GM10847 (cell line): ENCODE data around the gene TOX2.

Source experiments
- POLR2A ChIP-seq: IDR thresholded peaks from 2 replicates; pipeline ENCODE4 v1.6.1; 2011; ENCODE audit not compliant: insufficient read length; ENCODE audit errors: extremely low read depth

Gene TOX2

DNA sequence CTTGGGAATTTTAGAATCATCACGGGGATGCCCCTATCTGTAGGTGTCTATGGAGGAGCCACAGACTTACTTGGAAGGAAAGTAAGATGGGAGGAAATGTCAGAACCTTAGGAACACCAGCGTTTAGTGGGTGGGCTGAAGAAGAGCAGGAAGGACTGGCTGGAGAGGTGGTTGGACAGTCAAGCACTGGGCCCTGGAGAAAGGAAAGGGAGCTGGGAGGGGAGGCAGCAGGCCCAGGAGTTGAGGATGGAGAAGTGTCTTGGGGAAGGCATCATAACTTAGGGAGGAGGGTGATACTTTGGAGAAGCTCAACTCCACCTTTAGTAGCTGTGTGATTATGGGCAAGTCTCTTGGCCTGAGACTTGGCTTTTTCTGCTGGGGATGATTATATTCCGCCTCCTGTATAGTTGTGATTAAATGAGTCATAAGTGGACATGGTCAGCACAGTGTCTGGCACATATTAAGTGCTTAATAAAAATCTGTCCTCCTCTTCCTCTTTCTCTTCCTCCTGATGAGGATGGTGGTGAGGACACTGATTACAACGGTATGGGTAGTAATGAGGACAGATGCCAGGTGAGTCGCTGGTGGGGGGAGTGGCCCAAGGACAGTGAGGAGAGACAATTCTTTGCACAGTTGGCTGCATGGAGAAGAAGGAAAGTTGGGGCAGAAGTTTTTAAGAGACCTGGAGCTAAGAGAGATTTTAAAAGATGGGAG is 125.7 kb downstream of the TOX2 start:
- TF ChIP-seq POLR2A = no peak

DNA sequence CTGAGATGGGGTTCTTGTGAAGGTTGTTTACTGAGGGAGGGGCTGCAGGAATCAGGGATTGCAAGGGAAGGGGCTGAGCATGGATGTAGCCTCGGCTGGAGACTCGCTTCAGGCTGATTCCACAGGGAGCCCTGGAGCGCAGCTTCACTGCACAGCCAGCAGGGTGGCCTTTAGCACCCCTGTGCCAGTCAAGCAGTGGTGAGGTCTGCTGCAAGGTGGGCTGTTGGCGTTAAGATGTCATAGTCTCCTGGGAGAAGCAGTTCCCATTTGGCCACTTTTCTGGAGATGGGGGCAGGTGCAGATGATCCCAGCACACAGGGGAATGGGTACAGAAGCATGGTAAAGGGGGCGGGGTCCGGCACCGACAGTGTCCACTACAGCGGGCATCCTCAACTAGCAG is 126.3 kb downstream of the TOX2 start:
- no peak for TF ChIP-seq POLR2A

DNA sequence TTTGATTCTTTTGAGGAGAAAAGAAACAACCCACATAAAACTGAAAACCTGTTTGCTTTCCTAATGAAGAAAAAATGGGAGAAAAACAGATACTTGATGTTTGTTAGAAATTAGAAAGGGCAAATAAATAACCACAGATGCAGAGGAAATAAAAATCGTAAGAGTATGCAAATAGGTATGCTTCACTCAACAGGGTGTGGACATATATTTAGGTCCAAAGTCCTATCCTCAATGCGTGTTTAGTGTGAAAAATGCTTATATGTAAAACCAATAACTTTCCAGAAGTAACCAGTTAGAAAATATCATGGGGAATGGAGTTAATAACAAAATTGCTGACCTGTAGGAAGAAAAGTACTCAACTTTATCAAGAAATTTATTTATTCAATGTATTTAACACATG is 135.7 kb downstream of the TOX2 start:
- no peak for TF ChIP-seq POLR2A

DNA sequence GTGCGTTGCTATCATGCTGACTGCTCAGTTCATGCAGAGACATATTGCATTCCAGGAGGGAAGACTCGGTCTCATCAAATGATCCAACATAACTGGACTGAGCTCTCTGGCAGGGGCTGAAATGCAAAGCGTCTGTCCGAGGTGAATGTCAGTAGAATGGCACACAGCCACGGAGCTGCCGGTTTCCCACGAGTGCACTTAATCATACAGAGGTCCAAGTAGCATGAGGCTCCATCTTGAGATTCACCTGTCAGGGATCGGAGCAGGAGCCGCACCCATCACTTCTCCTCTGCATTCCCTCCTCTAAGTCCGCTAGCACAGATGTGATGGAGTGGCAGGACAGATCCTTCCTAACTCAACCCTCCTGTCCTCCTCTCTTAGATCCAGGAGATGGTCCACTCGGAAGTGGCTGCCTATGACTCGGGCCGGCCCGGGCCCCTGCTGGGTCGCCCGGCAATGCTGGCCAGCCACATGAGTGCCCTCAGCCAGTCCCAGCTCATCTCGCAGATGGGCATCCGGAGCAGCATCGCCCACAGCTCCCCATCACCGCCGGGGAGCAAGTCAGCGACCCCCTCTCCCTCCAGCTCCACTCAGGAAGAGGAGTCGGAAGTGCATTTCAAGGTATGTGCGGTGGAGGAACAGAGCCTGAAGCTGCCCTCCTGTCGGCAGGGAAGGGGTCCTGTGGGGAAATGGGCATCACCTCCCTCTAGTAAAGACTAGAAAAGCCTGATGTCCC is 136.4 kb downstream of the TOX2 start:
- no peak for TF ChIP-seq POLR2A

DNA sequence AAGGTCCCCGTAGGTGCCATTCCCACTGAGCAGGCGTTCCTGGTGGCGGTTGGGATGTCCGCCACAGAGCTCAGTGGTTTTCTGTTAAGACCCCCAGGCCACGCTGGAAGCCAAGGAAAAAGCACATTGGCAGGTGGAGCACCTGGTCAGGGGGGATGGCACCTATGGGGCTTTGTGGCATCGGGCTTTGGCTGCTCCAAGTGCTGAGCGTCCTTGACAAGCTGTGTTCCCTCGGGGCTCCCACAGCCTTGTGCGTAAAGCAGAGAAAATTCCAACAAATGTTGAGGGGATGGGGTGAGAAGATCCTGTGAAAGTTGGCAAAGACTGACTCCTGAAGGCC is 137.0 kb downstream of the TOX2 start:
- no peak for TF ChIP-seq POLR2A

DNA sequence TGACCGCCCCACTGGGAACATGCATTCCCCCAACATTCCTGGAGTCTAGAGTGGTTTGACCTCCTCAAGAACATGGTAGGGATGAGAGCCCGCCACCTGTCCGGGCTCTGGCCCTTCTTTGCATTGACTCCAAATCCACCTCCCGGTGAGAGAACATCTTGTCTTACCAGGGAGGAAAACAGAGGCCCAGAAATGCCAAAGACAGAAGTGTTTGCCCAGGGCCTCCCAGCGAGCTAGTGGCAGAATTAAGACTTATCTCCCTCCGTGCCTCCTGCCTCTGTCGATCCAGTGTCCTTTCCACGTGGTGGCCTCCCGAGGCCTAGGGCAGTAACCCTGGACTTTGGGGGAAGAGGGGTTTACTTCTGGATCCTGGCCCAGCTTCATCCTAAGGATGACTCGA is 137.5 kb downstream of the TOX2 start:
- no peak for TF ChIP-seq POLR2A

DNA sequence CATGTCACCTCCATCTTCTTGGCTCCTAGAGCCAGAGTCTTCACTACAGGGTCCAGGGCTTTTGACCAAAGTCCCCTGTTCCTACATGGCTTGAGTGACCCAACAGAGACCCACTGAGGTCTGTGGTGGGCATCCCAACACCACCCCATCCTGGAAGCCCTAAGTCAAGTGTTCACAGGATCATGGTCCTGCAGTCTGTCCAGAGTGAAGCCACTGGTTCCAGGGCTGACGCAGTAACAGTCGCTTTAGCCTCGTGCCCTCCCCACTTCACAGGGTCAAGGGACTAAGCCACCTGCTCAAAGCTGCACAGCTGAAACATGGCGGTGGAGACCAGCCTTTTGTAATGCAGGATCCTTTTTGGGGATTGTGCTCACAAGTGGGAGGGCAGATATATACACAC is 138.4 kb downstream of the TOX2 start:
- no peak for TF ChIP-seq POLR2A

DNA sequence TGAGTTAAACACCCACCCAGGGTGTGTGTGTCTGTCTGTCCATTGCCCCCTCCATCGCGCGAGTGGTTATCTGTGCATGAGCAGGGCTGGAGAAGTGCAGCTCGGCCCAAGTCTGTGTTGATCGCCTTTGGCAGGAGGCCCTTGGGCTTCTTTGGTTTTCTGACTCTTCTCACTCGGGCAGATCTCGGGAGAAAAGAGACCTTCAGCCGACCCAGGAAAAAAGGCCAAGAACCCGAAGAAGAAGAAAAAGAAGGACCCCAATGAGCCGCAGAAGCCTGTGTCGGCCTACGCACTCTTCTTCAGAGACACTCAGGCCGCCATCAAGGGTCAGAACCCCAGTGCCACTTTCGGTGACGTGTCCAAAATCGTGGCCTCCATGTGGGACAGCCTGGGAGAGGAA is 139.5 kb downstream of the TOX2 start:
- TF ChIP-seq POLR2A = no peak

DNA sequence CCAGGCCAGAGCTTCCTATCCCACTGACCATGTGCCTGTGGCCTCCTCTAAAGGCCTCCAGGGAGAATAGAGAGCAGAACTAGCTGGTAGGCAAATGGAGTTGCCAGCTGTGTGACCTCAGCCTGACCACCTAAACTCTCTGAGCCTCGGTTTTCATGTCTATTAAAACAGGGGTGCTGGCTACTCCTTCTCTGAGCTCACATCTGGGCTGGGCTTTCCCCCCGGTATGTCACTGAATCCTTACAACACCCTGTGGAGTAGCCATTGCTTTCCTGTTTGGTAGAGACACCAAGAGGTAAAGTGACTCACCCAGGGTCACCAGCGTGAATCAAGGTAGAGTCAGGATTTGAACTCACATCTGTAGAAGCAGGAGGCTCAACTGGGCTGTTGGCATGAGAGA is 140.2 kb downstream of the TOX2 start:
- no peak for TF ChIP-seq POLR2A

DNA sequence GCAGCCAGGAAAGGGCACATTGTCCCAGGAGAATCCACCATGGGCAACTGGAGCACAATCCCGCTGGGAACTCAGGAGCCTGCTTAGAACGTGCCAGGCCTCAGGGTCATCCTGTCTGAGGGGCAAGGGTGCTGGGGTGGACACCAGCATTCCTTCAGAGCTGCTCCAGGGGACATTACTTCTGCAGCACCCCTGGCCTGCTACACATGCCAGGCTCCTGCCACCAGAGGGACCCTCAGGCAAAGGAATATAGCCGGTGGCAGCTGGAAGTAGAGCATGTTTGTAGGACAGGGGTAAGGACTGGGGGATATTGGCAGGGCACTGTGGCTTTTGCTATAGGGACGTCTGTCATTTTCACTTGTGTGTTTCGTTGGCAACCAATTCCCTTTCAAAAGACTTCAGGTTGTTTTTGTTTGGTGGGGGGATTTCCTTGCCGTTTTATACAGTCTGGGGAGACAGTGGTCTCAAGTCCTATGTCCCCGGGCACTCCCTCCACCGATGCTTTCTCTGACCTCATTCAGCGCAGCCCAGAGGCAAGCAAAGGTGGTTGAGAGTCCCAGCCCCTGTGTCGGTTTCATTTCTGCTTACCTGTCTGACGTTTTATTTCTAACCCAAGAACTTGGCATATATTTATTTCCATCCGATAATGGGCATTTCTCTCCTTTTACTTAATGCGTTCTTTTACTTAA is 141.5 kb downstream of the TOX2 start:
- no peak for TF ChIP-seq POLR2A

DNA sequence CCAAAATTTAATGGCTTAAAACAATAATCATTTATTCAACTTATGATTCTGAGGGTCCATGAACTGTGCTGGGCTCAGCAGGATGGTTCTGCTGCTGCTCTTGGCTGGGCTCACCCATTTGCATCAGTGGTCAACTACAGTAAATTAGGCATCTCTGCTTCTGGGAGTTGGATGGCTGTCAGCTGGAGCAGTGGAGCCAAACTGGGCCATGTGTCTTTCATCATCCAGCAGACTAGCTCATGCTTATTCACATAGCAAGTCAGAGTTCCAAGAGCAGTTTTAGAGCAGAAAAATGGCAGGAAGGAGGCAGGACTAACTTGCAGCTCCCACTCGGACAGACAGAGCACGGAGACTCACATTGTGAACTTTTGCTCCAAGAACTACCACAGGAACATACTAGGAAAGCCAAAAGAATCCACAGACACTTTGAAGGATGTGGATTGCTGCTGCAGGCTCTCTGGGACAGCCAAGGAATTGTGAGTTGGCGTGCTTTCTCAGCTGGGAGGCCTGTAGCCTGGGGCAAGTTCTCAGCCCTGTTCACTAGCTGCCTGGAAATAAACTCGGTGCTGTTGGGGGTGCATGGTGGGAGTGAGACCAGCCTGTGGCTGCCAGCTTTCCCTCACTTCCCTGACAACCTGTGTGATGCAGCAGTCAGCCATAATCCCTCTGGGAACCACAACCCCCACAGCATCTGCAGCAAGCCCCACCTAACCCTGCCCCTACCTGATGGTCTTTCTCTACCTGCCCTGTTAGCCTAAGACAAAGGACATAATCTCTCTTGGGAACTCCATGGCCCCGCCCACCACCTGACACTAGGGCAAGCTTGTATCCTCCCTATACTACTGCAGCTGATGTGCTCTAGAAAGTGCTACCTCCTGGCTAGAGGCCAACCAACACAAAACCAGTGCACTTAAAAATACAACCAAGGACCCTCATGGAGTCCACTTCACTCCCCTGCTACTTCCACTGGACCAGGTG is 143.3 kb downstream of the TOX2 start:
- TF ChIP-seq POLR2A = no peak

DNA sequence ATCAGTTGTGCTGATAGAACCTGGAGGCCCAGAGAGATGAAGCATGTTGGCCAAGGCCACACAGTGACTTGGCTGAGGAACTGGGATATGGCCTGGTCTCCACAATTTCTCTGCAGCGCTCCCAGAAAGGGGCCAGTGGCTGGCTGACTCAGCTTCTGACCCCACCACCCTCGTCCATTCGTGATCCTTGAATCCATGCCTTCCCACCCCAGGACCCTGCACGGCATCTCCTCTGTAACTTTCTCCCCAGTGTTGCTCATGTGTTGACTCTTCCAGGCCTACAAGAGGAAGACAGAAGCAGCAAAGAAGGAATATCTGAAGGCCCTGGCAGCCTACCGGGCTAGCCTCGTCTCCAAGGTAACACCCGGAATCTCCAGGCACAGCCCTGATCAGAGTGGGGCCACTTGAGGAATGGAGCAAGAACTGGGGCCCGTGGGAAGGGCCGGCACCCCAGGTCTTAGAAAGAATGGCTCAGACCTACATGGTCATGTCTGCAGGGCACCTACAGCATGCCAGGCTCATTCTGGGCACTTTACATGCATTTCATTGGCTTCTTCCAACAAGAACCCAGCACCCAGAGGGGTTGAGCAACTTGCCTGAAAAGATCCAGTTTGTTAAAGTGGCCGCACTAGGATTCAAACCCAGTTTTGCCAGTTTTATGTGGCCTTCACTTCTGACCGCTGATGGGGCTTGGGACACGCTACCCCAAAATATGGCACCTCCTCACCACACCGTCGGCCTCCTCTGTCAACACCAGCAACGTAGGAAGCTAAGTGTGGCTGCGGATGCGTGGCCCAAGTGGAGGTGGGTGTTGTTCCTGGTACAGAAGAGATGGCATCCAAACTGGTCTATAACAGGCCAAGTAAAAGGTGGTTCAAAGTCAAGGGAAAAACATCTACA is 150.1 kb downstream of the TOX2 start:
- no peak for TF ChIP-seq POLR2A

DNA sequence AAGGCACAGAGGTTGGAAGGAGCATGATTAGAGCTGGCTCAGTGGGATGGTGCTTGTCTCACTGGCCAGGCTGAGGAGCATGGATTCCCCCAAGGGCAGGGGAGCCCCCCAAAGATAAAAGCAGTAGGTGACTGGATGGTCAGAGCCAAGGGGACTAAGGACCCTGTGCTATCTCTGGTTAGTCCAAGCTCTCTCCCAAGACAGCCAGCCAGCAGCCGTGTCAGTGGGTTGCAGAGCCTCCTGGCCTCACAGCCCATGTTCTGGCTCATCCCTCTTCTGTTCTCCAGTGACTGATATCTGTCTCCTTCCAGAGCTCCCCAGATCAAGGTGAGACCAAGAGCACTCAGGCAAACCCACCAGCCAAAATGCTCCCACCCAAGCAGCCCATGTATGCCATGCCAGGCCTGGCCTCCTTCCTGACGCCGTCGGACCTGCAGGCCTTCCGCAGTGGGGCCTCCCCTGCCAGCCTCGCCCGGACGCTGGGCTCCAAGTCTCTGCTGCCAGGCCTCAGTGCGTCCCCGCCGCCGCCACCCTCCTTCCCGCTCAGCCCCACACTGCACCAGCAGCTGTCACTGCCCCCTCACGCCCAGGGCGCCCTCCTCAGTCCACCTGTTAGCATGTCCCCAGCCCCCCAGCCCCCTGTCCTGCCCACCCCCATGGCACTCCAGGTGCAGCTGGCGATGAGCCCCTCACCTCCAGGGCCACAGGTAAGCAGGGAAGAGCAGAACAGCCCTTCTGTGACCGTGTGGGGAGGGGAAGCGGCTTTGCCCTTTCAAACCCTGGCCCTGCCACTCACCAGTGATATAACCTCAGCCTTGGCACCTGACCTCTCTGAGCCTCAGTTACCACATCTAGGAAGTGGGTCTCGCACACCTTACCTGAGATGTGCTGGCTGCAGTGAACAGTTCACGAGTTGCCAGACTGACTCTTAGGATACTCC is 151.0 kb downstream of the TOX2 start:
- TF ChIP-seq POLR2A = no peak
